NCI-H446 (cell line): ENCODE data around the gene TNFAIP8.

Source experiments
- DNase-seq, 2 experiments: peaks; one replicate each; lab custom pipeline; 2025; lab: John Stamatoyannopoulos, UW

Gene TNFAIP8

DNA sequence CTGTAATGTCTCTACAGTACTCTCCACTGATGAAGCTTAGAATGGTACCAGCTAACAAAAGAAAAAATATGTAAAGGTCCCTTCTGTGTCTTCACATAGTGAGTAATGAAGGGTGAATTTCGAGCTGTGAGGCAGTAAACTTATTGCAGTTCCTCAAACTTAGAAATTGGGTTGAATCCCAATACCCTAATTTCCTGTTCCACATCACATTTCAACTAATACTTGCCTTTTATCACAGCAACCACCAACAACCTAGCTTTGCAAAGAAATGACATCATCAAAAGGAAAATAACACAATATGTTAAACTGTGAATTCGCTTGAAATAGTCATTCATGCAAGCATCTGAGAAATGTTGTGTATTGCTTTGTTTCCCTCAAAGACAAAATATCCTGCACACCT, 9.4 kb upstream of the TNFAIP8 start:
- DNase-seq = no peak

- peak; percentile 50 to 82 for DNase-seq
Measured at GRCh38 chr5:119347574-119347973, 8.2 kb upstream of the TNFAIP8 start.

DNA sequence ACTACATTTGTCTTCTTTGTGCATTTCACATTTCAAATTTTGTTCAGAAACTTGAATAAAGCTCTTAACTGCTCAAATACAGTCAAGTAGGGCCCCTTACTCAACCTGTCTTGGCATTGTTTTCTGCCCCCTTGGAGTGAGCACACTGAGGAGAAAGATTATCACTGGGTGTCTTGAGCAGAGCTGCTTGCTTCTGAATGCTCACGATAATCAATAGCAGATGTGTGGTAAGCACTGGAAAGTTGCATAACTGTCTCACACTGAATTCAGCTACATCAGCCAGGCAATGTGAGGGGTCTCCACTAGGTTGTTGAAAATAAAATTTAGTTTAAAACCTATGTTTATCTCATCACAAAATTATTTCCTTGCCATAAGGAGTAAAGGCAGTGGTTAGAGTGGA, 7.8 kb upstream of the TNFAIP8 start:
- peak; percentile 50 to 66 for DNase-seq

DNA sequence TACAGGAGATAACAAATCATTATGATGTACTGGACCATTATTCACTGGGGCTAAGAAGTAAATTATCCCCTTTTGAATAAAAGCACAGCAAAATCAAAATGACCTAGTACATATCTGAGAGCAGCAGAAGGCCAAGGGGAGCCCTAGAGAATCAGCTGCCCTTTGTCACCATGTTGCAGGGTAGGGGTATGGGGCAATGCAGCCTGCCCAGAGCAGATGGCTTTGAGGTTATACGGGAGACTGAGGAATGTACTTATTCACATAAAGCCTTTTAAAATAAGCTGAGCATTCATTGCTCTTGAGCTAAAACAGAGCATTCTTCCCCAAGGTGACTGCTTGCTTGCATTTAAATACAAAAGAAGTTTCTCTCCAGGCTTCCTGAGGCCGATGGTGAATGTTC, 2.6 kb upstream of the TNFAIP8 start:
- DNase-seq = no peak

DNA sequence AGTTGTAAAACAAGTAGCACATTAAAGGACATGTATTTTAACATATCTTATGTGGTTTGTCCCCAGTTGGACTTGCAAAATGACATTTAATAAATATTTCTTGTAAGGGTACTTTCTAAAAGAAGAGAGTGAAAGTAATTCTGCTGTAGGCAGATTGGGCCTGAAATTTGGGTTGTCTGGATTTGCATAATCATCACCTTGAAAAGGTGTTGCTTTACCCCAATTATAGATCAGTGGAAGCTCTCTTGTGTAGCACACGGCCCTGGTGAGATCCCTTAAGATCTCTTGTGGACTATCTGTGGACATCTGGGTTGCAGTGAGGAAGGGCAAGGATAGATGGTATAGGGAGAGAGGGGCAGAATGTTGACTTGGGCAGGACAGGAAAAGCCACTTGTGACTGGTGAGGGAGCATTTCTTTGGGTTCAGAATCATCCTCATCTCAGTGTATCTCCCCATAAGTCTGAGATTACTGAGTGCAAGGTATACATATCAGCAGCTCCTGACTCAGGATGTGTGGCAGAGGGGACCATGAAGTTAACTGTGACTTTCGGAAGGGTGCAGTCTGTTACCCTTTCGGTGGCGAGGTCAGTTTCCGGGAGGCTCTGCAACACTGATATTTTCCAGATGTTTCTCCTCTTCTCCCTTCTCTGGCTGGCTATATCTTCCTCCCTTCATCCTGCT, 2.0 kb upstream of the TNFAIP8 start:
- no peak for DNase-seq

DNA sequence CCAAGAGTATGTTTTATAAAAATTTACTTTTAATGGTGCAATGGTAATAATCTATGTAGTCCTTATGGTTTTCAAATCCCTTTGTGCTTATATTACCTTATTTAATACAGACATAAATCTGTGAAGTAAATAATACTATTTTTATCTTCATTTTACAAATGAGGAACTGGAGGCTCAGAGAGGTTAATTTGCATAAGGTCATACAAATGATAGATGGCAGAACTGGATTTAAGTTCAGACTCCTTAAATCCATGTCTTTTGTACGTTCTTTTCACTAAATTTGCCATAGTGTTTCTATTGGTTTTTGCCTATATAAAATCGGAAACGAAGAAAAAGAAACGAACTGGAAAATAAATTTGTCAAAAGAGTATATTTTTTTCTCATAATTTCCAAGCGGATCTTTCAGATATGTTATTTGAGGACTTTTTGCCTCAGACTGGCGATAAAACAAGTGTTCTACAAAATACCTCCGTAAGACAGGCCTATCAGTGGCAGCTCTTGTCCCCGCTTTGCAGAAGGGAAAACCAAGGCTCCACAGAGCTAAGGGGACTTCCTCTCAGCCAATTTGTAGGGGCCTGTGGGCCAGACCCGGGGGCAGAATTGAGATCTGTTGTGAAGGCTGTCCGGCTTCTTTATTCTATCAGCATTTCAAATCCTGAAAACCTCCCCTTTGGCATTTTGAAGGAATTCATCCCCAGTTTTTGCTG, 1.1 kb upstream of the TNFAIP8 start:
- DNase-seq = no peak

- DNase-seq = no peak
Measured at GRCh38 chr5:119355244-119355638, 578 bp upstream of the TNFAIP8 start.

DNA sequence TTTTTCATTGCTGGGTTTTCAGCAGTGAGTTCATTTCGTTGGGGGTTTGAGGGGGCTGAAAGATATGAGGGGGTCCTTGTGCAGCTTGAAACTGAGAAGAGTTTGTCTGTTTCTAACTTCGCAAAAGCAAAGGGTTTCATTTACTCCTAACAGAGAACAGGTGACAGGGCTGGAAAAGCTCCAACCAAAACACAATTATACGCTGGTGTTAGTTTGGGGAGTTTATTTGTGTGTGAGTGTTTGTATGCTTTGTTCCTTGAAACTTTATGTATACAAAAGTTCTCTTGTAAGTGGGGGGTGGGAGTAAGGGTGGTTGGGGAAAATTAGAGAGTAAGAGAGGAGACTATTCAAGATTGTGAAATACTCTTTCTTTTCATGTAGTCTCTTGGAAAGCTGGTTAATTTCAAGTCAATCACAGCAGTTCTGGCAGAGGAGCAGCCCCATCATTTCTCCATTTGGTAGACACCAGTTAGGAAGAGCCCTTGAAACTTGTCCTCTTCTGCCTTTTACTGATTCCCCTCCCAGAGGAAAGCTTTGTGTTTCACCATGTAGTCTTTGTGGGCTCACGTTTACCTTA, 881 bp downstream of the TNFAIP8 start:
- peak in 1 of 2 experiments; percentile 24 for DNase-seq

DNA sequence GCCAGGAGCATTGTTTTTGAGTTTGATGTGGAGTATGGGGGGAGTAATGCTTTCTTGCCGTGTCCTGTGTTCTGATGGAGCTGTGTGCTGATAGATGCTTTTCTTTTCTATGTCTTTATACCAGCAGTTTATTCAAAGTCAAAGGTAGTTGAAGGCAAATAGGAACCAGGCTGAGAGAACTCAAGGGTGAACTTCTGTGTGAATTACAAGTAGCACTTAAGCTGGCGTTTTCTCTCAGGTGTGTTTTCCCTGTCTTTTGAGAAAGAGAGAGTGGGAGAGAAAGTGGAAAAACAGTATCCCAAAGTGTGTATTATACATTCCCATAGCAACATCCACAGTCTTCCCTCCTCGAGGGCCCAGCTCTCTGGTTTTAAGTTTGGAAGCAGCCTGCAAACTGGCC, 1.5 kb downstream of the TNFAIP8 start:
- no peak for DNase-seq

DNA sequence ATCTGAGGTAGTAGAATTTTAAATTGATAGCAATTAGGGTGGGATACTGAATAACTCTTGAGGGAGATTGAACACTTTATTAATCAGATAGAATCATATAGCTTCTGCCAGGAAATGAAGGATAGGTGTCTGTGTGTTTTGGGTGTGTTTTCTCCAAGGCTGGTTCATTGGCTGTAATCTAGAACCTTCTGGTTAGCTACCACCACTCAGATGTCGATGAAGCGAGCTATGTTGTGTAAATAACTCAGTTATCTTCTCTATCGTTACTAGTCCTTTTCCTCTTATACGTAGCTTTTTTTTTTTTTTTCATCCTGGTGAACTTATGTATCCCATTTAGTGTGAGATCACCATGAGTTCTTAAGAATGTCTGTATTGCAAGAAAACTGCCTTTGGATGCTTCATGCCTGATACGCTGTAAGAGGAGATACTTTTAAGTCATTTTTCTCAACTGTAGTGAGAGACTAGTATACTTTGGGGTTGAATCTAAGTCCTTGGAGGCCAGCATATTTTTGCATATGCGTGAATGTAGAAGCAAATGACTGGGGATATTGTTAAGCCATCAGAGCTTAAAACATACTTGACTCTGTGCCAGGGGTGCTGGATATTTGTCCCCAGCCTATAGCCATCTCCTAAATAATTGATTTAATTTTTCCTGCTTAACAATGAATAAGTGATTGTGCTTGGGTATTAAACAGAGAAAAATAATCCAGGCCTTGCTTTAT, 2.1 kb downstream of the TNFAIP8 start:
- no peak for DNase-seq

DNA sequence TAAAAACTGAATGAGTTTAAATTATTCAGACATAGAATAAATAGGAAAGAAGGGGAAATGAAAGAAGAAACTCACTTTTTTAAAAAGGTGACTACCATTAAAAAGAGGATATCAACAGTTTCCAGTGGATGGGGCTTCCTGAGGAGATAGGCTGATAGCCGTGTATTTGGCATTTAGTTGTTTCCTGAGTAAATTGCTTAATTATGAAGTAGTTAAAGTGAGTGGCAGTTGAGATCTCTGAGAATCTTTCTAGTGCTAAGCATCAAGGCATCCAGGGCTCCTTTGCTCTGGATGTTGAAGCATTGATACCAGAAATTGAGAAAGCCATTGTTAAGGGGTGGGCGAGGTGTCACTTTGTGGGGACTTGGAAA, 2.7 kb downstream of the TNFAIP8 start:
- no peak for DNase-seq

- DNase-seq = no peak
Measured at GRCh38 chr5:119358901-119359603, 3.2 kb downstream of the TNFAIP8 start.

- DNase-seq = no peak
Measured at GRCh38 chr5:119359737-119360413, 4.1 kb downstream of the TNFAIP8 start.

DNA sequence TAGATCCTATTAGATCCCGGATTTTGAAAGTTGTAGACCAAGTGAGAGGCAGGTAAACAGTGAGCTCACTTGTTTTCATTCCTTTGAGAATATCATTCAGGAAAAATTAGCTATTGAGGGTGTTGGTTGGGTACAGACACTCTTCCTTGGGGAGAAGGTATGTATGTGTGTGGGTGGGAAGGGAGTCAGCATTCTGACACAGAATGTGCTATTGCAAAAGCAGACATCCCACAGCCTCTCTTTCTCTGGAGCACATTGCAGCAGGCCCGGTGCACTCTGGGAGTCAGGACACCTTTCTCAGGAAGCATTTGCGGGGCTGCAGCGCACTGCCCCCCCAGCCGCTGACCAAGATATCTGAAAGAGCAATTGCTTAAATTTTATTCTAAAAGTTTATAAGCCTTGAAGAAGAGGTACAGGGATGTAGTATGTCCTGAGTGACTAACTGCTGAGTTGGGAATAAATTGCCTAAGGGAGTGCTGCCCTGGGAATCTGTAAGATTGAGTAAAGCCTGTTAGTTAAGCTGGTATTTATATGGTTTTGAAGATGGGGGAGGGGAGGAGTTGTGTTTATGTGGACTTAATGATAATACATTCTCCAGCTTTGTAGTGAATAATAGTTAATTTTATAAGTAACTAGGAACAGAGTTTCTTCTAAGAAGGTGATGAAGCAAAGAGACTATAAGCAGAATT, 5.2 kb downstream of the TNFAIP8 start:
- no peak for DNase-seq

DNA sequence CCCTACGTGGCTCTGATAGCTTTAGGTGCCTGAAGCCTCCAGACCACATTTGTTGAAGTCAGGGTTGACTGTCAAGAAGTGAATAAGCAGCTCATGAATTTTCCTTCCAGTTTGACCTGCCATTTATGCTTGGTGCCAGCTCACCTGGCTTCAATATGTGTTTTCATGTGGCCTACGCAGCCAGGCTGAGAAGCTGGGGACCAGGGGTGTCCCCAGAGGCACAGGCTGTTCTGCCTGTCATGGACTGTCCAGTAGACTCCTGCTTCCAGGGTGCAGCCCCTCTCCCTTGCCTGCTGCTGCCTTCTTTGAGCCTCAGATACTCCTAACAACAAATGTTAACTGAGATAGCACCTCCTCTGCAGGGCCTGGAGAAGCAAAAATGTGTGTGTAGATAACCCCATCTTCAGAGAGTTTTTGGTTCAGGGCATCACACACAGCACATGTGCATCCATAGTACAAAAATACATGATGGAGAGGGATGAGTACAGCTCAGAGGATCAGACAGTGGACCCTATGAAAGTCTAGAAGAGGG, 5.8 kb downstream of the TNFAIP8 start:
- no peak for DNase-seq

GRCh38 chr5:119362714-119363113, 6.9 kb downstream of the TNFAIP8 start:
- peak in 1 of 2 experiments; percentile 31 for DNase-seq

DNA sequence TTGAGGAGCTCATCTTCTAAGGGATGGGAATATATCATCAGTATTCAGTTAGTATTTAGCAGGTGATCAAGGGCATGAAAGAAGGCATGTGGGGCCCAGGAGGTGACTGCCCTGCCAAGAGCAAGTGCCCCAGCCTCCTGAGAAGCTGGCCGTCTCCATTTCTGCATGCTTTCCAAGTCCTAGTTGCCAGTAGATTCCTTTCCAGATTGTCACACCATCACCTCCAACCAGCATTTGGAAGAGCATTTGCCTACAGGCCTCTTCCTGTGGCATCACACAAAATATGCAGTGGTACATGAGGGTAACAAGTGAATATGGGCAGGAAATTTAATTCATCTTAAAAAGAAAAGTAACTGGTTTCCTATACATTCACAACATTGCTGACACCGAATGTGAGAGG, 7.5 kb downstream of the TNFAIP8 start:
- DNase-seq = peak in 1 of 2 experiments; percentile 23

DNA sequence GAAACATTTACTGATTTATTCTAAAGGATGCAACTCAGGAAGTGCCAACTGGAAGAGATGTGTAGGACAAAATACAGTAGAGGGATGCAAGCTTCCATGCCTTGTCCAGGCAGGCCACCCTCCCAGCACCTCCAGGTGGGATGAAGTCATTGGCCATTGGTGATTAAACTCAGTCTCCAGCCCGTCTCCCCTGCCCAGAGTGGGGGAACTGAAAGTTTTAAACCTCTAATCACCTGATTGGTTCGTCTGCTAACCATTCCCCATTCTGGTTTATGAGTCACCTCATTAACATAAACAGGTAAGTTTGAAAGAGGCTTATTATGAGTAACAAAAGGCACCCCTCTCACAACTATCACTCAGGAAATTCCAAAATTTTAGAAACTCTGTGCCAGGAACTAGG, 8.1 kb downstream of the TNFAIP8 start:
- DNase-seq = no peak

DNA sequence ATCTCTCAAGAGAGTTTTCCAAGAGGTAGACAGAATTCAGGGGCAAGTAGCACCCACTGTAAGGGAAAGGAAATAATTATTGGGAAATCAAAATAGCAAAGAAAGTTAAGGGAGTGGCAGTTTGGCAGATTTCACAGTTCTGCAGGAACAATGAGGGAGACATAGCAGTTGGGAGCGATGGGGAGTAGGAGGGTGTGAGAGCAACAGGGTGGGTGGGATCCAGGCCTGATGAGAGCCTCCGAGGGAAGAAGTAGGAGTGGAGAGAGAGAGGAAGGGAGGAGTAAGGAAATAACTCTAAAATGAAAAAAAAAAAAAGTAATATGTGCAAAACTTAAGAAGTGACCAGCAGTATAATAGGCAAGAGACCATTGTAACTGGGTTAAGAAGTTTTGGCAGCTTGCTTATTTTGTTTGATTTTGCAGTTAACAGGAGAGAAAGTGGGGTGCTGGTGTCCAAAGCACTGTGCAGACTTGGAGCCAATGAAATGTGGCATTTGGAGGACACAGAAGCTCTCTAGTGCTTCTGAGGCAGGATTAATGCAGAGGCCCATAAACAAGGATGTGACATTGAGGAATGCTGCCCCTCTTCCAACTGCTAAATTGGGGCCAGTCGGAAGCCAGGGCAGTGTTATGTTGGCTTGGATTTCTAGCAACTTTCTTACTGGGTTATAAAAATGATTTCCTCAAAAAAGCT, 10.2 kb downstream of the TNFAIP8 start:
- DNase-seq = no peak

DNA sequence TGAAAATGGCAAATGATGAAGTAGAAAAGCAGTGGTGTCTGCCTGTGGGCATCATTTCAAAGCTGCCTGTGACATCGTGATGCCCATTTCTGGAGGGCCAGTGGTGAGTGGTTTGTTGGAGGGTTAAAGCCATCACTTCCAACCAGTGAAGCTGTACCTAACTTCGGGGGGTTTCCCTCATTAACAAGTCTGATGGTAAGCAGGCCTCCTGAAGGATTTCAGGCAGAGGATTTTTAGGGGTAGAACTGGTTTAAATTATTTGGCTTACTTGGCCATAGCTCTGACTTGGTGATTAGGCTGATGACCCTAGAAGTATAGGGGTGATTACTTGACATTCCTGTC, 10.7 kb downstream of the TNFAIP8 start:
- no peak for DNase-seq
